ENCODE measurements around the gene ACBD6.

Gene ACBD6

DNA sequence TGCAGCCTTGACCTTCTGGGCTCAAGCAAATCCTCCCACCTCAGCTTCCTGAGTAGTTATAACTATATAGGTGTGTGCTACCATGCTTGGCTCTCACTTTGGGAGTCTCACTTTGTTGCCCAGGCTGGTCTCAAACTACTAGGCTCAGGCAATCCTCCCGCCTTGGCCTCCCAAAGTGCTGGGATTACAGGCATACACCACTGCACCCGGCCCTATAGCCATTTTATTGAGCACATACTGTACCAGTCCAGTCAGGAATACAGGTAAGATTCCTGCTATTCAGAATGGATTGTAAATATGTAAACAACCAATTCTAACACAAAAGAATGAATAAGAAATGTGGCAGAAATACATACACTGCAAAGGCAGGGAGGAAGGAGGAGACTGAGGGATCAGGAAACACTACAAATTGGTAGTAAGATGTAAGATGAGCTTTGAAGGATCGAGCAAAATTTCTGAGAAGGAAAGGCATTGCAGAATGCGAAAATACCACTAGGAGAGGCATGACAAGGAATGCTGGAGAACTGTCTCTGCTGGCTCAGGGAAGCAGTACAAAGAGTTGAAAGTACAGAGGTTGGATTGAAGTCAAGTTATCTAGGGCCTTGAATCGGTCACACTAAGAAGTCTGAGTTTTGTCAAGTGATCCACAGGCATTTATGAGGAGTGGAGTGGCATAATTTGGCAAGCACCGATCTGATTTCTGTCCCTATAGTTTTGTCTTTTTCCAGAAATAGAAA lies 211.9 kb downstream of the ACBD6 start:
- no peak for FAIRE-seq

DNA sequence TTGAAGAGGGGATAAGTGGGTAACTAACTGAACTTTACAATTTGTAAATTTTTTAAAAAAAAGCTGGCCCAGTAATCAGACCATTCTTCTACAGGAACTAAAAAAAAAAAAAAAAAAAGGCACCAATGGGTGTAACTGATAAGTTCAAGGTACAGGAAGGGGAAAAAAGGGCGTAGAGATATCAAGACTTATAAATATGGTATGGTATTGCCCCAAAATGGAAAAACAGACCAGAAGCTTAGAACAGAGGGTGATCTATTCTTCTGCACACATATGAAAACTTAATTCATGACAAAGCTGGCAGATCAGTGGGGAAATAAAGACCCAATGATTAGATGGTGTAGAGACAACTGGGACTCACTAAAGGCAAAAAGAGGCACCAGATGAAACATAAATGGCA lies 213.4 kb downstream of the ACBD6 start:
- FAIRE-seq = no peak

DNA sequence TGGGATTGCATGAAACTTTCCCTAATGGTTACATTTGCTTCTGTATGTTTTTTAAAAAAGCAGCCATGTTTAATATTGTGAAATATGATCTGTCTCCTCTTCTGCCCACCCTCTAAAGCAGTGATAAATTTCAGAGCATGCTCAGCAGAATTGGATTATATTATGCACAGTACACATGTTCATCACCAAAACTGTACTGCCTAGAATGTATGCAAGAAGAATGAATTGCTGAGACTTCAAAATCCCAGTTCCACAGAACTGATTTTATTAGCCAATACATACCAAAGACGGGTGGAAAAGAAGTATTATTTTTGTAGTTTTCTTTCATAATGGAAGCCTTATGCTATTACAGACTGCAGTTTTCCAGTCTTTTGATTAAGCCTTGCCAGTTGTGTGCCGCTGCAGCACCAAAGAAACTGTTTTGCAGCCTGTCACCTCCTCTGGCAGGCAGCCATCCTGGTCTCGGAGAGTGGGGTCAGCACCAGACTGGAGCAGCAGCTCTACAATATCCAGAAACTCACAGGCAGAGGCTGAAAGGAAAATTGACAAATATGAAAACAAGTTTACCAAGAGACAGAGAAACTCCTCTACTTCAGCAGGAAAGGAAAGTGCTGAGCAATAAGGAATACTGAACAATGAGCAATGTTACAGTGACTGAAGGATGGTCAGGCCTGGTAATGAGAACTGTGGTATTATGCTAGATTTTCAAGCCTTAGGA lies 214.2 kb downstream of the ACBD6 start:
- FAIRE-seq = no peak

DNA sequence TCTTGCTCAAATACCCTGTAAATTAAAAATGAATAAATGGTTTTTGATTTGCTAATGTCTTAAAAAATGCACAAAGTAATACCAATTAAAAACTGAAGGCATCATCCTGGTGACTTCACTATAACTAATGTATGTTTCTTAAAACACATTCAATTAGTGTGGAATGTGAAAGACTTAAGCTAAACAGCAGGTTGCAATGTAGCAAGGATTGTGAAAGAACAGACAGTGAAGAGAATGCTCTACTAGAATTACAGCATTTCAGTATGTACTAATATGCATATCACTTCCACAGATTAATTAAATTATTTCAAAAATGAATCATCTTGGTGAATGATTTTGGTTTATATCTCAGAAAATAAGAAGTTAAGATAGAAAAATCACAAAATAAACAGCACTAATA lies 216.0 kb downstream of the ACBD6 start:
- no peak for FAIRE-seq

DNA sequence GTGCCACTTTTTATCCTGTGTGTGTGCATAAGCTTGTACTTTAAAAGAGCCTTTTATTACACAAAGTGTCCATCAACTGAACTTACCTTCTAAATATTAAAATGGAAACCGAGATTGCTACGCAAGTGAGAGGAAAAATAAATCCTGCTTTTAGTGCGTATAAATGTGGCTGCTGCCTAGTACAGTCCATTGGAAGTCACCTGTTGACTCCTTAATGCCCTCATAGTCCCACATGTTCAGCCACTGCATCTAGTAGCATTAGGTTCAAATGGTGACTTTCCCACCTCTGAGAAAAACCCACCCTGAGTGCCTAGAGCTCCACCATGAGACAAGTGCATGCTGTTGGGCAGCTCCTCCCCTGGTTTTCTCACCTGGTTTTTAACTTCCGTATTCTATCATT lies 219.3 kb downstream of the ACBD6 start:
- FAIRE-seq = no peak

DNA sequence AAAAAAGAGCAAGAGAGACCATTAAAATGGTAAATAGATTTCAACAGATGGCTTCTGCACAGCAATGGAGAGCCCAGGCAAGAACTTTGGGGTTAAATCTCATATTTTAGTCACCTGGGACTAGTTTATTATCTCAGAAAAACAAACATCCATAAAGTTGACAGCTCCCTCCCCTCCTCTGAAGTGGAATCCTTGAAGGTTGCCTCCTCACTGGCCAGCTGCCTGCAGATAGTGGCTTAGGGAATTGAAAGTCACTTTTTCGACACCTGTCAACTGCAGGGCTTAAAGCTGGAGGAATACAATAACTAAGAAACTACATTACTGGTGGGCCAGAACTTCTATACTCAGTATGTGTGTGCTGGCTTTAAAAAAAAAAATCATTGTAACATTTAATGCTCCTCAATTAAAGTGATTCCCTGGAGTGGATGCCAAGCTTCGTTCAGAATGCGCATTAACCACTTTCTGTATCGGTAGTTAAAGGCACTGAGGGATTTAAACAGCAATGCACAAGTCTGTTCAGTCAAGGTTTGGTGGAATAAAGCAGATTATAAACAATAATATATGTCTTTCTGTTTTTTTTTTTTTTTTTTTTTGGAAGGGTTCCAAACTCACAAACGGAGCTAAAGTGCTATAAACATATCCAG lies 219.9 kb downstream of the ACBD6 start:
- FAIRE-seq = no peak

DNA sequence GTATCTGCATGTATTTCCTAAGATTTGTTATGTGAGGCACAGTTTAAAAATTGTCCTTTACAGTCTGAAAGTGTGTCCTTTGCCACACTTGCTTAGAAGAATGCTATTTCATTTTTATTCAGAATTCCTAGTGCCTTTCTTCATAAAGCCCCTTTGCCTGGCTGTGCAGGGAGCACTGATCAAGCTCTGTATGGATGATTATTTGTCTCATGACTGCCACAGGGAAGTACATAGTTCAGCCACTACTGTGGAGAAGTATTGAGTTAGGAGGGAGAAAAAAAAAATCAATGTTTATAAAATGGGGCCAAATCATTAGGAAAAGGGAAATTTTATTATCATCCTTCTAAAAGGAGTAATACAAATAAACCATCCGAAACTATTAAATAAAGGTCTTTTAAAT lies 220.9 kb downstream of the ACBD6 start:
- no peak for FAIRE-seq

DNA sequence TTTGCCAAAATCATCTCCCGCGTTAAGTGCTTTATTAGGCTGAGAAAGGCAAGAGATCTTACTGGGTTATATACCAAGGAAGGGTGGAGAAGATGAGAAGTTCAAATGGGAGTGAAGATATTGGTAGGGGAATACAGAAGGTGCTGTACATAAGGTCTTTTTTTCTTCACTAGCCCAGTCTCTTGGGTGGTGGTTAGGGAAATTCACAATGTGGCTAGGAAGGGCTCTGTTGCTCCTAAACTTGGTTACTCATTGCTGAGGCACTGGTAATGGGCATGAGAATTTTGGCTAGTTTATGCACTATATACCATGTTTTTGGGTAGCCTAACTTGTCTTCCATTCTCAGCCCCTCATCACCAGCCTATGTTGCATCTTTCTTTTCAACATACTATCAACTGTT lies 221.8 kb downstream of the ACBD6 start:
- no peak for FAIRE-seq

DNA sequence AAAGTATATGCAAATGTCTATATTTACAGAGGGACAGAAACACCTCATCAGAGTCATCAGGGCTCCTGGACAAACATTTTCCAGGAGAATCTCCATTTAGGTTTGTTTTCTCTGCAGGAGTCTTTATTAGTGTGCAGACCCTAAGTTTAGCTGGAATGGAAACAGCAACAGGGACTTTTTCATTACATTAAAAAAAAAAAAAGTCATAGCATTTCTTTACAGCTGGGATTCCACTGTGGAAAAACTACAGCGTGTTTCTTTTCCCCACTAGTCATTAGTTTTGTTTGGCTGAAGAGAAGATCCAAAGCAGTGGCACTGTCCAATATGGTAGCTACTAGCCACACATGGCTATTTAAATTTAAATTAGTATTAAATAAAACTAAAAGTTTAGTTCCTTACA lies 222.7 kb downstream of the ACBD6 start:
- no peak for FAIRE-seq

DNA sequence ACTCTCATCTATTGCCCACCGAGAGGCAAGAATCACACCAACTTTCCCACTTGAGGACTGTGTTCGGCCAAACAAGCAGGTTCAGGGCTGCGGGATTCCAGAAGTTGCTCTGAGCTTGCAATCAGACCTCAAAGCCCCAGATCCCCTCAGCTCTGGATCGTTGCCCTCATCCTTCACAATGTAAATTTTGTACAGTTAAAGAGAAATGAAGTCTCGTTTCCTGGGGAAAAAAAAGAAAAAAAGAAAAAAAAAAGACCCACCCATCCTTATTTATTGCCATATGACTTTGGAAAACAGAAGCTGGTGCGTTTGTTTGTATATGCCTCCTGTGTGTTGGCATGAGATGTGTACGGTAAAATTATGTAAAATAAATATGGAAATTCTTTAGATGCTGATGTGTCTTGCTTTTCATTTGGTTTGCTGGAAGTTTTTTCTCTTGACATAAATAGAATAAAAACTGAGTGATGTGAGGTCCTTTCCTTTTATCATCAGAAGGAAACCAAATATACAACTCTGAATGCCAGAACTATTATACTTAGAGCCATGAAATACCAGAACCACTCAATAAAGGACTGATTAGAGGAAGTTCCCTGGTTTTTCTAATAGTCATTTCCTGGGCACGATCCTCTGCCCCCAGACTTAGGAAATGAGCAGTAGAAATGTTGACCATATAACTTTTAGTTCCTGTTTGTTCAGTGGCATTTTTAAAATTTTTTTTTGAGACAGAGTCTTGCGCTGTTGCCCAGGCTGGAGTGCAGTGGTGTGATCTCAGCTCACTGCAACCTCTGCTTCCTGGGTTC lies 223.6 kb downstream of the ACBD6 start:
- no peak for FAIRE-seq

DNA sequence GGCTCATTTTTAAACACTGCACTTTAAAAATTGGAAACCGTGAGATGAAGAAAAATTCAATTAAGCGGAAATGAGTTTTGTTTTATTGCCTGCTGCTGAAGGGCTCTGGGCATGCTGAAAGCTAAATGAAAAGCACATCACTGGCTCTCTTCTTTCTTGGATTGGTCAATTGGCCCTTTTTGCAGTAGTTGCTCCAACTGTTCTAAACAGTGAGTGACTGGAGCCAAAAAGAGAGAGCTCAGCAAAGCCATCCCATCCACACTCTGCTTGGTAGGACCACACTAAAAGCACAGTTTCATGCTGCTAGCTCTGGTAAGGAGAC lies 224.2 kb downstream of the ACBD6 start:
- no peak for FAIRE-seq

DNA sequence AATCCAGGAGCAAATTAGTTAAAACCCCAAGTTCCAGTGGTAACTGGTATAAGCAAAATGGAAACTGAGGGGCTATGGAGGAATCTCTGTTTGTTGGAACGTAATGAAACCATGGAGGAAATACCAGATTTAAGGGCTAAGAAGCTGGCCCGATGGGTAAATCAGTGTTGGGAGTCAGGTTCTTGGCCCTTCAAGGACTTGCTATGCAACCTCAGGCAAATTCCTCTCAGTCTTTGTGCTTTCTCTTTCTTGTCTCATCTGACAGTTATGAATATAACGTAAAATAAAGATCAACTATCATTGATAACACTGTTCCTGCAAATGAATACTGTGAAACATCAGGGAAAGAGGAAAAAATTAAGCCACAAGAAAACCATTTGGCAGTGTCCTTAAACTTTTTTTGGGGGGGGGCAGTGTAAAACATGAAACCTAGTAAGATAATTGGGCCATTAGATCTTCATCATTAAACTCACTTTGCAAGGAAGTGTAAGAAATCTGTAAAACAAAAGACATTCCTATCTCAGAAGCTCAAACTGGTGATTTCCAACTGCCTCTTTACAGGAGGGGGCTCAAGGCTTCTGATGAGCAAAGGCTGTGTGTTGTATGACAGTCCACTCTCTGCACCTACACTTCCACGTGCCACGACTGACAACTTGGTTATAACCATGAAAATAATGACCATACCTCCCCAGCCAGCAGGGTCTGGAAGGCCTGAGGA lies 224.7 kb downstream of the ACBD6 start:
- FAIRE-seq = no peak

DNA sequence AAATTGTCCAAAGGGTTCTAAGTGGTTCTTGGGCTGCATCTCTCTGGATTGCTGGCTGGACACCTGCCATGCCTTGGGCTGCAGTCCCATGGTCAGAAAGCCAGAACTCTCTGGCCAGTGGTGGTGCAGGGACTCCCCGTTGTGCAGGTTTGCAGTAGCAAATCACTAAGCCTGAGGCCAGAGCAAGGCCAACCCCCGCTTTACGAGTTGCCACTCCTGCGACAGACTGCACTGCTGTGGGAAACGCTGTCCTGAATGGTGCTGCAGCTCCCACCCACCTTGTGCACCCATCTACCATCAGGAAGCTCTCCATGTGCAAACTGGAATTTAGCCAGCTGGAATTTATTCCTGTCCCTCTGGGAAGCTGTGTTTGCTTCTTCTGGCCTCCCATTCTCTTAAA lies 226.7 kb downstream of the ACBD6 start:
- FAIRE-seq = no peak

DNA sequence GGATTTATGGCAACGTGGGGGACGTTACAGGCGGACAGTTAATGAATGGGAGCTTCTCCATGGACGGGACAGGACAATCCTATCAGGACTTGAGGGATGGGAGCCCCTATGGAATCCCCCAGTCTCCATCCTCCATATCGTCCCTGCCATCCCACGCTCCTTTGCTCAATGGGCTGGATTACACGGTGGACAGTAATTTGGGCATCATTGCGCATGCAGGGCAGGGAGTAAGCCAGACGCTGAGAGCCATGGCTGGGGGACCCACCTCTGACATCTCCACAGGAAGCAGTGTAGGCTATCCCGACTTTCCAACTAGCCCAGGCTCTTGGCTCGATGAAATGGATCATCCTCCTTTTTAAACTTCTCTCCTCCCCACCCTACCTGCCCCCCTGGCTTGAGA lies 228.2 kb downstream of the ACBD6 start:
- no peak for FAIRE-seq

DNA sequence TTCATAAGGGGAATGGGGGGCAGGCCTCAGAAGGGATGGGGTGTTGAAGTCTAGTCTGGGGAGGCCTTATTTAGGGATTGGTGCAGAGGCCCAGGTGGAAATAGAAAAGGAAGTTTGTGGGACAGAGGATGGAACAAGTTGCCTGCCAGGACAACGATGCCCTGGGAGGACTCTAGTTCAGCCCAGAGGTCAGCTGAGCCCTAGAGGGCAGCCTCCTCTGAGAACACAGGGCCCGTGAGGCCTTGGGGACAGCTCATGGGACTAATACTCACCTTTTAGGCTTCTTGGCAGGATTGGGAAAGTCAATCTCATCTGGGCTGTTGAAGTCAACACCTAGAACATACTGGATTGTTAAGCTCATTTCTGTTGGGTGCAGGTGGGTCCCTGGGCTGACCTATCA lies 229.3 kb downstream of the ACBD6 start:
- no peak for FAIRE-seq

DNA sequence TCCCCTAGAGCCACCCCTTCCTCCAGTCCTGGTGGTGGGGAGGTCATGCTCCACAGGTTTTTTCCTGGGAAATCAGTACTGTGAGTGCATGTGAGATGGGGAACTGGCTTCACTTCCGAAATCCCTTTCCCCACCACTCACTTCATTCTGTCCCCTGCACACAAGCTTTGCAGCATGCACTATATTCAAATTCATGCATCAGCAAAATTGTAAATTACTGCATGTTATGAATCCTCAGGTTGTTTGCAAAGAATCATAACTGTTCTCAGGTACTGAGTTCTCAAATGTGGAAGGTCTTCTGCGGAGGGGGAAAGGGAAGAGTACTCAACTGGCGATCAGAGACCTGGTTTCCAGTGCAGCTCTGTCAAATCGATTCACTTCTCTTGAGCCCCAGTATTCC lies 230.0 kb downstream of the ACBD6 start:
- FAIRE-seq = no peak

DNA sequence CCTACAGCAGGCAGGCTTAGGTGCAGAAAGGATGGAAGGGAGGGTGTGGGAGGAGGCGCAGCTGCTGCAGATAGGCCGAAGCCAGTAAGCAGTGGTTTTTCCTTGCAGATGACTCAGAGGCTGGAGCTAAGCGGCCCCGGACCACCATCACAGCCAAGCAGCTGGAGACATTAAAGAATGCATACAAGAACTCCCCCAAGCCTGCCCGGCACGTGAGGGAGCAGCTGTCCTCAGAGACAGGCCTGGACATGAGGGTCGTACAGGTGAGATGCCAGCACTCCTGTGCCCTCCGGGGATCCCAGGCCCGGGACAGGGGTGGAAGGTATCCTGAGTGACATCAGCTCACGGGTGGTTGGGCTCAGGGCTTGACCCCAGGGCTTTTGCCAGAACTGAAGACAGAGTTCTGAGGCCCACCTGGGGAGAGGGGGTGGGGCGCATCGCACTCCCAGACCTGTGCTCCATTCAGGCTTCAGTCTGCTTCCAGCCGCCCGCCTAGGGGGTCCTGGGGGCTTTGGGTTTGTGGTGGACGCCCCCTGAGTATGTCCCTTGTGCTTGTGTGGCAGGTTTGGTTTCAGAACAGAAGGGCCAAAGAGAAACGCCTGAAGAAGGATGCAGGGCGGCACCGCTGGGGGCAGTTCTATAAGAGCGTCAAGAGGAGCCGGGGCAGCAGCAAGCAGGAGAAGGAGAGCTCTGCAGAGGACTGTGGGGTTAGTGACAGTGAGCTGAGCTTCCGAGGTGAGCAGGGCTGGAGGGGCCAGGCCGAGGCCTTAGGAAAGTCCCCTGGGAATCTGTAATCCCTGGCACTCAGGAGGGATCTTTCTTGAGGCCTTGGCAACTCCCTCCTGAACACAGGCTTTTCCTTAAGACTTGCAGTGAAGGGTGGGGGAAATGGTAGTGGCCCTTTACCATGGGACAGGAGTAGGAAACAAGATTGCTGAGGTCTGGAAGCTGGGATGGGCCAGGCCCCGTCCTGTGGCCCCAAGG lies 230.8 kb downstream of the ACBD6 start:
- FAIRE-seq = no peak

DNA sequence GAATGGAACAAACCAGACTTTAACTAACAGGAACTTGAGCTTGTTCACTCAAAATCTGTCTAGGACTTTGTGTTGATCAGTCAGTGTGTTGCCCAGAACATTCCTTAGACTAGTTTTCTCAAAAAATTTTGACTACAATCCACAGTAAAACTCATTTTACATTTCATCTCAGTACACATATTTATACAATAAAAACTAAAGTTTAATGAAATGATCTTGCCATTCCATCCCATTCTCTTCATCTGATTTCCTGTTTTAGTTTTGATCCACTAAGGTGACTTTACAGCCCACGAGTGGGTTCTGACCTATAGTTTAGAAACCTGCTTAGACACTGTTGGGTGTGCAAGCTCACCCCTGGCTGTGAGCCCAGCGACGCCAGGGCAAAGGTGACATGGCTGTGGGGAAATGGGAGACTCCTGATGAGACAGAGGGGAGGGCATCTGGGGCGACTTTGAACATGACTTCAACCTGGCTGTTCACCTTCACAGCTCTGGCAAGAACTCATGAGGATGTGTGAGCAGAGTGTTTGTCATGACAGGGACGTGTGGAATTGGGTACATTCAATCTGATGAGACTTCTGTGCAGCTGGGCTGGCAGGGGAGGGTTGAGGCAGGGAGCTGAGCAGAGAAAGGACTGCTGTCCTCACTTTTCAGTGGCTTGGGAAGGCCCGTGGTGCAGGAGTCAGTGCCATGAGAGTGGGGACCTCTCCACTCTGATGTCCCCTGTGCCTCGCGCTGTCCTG lies 231.7 kb downstream of the ACBD6 start:
- FAIRE-seq = no peak

DNA sequence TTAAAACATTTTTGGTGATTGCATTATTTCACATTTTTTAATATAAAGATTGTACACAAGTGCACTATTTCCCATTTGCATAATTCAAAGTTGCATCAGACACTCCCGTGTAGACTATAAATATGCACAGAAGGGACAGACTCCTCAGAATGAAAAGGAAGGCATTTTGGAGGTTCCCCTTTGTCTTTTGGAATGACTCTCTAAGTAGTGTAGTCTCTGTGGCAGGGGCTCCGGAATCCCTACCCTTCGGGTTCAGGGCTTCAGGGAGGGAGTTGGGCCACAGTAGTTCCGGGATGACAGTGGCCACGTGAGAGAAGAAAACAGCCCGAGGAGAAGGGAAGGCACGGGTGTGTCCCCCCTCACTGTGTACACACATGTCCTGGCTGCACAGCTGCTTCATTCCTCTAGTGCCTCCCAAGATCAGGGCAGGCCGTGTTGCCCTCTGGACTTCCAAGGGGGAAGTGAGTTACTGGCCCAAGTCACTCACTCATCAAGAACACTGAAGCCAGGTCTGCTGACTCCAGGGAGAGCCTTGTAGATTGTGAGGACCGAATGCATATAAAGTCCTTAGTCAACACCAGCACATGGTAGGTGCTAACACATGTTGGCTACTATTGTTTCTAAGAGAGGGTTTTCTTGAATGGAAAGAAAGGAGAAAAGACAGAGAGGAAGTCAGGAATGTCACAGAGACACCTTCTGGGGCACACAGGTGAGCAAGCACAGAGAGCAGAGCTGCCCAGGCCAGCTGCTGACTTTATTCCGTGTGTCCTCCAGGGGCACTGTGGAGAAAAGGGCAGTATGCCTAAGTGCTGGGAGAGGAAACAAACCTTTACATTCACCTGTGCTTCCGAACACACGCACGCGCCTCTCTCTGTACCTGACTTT lies 232.5 kb downstream of the ACBD6 start:
- FAIRE-seq = no peak

DNA sequence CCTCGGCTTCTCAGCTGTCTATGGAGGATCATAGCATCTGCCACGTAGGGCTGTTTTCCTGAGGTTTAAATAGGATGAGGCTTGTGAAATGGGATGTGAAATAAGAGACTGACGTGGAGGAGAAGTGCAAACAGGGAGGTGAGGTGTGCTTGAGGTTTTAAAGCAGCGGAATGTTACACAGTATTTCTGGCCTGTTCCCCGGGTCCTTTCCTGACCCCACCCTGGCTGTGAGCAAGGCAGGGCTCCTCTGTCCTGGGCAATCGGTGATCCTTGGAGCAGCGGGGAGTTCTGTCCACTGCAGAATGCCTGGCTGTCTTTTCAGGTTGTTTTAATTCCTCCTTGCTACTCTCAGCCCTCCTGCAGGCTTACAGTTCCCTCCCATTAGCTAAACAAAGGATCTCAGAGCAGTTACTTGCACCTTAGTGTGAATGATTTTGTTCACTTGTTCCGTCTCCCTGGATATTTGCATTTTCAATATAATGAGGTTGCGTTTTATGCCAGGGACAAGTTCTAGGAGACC lies 233.8 kb downstream of the ACBD6 start:
- FAIRE-seq = no peak

Measured in G401.6 (cell line).